Stimulated activated CD4-positive, alpha-beta T cell treated with anti-CD3 and anti-CD28 coated beads, TNF-alpha, amount 100 ng/mL, for 48 hours (primary cell): ENCODE data around the gene KCNMA1.

ENCODE experiments used
- DNase-seq, 3 donors: peaks; one replicate each; pipeline ENCODE4 v3.0.0-alpha.2; 2020; ENCODE audit warnings: low read depth in 3 of 3

KCNMA1 gene

DNA sequence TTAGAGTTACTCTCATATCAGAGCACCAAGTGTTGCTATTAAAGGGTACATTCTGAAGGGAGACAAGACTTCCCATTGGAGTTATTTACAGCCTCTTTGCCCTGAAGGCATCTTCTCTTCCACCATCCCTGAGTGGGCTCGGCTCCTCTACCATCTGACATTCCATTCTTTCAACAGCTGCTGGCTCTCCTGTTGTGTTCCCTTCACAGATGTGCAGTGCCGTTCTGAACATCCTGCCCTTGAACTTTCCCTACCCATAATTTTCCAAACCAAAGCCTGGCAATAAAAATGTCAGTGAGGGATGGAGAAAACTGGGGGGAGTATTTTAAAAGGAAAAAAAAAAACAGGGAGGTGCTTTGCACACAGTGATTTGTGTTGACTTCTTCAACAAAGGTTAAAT, 392.9 kb downstream of the KCNMA1 start:
- DNase-seq: no peak

DNA sequence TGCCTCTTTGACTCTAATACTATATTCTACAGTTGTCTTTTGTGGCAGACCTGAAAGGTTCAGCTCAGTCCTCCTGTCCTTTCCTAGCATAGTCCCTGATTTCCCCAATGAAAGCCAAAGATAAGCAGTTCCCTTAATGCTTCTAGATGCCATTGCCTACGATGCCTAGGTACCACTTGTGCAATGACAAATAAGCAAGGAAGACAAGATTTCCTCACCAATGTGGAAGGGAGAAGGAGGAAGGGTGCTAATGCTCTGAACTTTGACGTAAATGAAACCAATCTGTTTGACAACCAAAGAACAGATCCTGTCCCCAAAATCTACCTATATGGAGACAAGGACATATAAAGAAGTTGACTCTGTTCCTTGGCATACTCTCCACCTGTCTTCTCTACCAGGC, 393.3 kb downstream of the KCNMA1 start:
- no peak for DNase-seq

DNA sequence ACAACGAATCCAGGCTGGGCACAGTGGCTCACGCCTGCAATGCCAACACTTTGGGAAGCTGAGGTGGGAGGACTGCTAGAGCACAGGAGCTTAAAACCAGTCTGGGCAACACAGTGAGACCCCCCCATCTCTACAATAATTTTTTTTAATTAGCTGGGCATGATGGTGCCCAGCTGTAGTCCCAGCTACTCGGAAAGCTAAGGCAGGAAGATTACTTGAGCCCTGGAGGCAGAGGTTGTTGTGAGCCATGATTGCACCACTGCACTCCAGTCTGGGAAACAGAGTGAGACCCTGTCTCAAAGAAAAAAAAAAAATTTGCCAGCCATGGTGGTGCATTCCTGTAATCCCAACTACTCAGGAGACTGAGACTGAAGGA, 396.3 kb downstream of the KCNMA1 start:
- DNase-seq: no peak

DNA sequence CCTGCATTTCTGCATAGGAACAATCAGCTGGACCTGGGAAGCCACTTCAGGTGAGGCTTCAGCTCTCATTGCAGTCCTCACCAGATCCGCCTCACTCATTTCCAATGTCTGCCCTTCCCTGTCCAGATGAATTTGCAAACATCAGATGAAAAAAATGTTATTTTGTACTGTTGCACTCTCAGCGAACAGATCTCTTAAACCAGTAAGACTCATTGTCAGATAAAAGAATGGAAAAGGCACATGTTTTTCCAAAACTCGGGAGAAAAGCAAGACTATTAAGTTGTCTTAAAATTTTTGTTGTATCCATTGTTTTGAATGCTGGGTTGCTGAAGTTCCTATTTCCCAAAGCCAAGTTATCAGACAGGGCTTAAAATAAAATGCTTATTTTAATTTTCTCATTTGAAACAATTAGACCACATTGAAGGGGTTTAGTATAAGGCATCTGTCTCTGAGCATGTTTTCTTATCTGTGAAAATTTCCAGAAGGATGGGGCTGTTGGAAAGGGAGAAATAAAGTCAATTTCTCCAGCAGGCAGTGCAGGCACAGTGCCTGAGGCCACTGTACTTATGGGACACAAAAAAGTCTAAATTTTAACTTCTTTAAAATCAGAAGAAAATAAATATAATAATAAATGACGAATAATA, 396.8 kb downstream of the KCNMA1 start:
- no peak for DNase-seq

DNA sequence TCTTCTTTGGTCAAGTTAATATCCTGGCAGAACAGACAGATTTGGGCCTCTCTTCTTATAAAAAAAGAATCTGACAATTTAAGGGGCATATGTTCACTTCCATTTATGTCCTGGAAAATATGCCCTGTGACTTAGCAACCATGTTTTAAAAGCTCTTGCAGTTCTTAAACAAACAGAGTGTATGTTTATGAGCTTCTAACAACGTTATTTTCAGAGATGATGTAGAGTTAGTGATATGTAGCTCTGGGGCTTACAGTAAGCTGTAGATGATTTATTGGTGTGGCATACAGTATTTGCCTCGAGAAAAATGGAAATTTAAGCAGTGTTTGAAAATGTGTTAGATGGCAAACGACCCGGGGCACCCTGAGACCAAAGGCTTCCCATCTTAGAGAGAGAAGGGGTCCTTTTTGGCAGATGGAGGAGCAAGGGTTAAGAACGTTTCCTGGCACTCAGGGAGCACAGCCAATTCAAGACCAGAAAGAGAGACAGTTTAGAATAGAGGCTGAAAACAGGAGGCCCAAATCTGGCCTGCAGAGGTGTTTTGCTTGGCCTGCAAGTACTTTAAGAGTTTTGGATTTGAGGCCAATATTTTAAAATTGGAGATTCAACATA, 397.5 kb downstream of the KCNMA1 start:
- no peak for DNase-seq

DNA sequence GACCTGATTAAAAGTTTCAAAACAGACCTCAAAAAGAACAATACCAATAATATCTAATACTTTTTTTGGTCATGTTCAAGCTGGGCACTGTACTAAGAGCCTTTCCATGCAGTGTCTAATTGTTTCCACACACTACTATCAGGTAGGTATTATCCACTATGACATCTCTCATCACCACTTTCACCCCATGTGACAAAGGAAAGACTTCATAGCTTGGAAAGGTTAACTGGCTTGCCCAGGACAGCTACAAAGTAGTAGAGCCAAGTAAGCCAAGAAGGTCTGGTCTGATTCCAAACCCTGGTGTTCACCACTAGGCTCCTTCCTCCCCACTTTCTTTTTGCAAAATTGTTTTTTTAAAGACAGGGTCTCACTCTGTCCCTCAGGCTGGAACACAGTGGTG, 400.5 kb downstream of the KCNMA1 start:
- no peak for DNase-seq

DNA sequence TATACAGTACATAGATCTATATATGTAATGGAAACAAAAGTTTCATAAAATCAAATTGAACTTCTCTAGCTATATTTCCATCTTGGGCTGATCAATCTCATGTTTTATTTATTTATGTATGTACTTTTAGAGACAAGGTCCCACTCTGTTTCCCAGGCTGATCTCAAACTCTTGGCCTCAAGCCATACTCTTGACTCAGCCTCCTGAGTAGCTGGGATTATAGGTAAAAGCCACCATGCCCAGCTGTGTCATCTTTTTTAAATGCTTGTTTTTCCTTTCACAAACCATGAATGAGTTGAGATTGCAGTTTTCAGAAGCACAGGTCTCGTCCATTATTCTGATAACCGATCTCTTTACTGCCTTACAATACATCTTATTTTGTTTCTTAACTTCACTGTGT, 400.9 kb downstream of the KCNMA1 start:
- DNase-seq: no peak

DNA sequence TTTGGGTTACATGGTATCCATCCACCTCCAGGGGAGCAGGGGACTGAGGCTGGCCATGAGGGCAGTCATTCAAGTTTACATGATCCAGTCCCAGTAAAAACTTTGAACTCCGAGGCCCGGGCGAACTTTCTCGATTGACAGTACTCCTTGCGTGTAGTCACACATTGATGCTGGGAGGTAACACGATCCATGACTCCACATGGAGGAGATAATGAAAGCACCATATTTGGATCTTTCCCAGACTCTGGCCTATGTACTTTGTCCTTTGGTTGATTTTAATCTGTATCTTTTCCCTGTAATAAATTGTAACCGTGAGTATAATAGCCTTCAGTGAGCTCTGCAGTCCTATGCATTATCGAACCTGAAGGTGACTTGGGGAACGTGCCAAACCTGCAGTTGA, 401.6 kb downstream of the KCNMA1 start:
- no peak for DNase-seq

DNA sequence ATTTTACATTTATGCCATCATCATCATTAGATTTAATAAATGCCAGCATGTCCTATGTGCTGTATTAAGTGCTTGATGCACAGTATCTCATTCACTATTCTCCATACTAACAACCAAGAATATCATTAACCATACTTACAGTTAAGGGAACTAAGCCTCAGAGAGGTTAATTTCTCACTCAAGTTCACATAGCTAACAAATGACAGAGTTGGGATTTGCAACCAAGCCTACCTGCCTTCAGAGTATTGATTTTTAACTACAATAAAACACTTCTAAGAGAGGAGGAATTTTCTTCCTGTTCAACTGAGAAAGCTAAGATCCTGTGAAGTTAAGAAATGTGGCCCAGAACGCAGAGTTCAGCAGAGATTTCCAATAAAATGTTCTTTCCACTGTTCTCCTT, 403.0 kb downstream of the KCNMA1 start:
- no peak for DNase-seq

DNA sequence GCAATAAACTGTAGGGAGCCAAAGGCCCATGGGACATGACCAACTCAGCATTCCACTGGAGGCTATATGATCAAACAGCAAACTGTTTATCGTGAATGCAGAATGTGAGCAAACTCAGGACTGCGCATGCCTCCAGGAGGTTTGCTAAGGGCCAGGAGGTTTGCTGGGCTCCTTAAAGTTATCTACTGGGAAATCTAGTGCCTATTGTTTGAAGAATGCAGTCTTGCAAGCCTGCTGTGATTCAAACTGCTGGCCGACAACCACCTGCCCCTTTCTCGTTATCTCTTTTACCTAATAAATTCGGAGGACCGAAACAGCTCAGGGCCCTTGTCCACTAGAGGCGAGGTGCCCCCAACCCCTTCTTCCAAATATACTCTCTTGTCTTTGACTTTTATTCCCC, 404.1 kb downstream of the KCNMA1 start:
- DNase-seq: no peak

DNA sequence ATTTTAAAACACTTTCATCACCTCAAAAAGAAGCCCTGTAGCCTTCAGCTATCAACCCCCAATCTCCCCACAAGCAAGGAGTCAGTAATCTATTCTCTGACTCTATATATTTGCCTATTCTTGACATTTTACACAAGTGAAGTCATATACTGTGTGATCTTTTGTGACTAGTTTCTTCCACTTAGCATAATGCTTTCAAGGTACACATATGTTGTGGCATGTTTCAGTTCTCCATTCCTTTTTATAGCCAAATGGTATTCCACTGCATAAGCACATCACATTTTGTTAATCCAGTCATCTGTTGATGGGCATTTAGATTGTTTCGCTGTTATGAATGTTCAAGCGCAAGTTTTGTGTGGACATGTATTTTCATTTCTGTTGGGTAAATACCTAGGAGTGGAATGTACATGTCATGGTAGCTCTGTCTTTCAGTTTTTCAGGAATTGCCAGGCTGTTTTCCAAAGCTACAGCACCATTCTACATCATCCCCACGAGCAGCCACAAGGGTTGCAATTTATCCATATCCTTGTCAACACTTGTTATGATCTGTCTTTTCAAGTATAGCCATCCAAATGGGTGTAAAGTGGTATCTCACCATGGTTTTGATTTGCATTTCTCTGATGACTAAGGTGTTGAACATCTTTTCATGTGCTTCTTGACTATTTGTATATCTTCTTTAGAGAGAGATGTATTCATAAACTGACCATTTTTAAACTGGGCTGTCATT, 405.6 kb downstream of the KCNMA1 start:
- no peak for DNase-seq

DNA sequence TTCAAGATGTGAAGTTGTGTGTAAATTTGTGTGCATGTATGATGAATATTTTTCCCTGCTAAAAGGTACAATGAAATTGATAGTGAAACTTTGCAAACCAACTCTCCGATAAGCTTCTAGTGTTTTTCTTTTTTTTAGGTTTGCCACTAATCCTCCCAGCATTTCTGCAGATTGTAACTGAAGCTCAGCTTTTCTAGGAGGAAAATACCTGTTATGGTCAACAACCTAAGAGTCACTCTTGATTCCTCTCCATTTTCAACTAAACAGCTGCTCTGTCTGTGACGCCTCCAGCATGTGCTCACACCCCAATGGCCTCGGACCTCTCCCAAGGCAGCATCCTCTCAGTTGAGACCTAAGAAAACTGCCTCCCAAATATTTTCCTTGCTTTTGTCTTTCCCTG, 406.2 kb downstream of the KCNMA1 start:
- DNase-seq: no peak

DNA sequence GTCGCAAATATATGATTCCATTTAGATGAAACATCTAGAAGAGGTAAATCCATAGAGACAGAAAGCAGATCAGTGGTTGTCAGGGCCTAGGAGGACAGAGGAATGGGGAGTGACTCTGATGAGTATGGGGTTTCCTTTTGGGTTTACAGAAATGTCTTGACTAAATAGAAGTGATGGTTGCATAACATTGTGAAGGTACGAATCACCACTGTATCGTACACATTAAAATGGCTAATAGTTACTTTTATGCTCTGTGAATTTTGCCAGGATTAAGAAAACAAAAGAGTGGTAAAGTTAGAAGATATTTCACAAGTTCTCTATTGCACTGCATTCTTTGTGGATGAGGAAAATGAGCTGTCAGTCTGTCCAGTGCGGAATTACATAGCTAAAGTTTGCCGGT, 407.4 kb downstream of the KCNMA1 start:
- DNase-seq: no peak

DNA sequence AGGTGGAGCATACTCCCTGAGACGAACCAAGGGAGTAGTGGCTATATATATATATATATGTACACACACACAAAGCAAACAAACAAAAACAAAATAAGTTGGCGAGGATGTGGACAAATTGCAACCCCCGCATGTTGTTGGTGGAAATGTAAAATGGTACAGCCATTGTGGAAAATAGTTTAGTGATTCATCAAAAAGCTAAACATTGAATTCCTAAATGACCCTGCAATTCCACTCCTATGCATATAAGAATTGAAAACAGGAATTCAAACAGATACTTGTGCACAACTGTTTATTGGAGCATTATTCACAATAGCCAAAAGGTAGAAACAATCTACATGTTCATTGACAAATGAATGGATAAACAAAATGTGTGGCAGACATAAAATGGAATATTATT, 407.9 kb downstream of the KCNMA1 start:
- no peak for DNase-seq

DNA sequence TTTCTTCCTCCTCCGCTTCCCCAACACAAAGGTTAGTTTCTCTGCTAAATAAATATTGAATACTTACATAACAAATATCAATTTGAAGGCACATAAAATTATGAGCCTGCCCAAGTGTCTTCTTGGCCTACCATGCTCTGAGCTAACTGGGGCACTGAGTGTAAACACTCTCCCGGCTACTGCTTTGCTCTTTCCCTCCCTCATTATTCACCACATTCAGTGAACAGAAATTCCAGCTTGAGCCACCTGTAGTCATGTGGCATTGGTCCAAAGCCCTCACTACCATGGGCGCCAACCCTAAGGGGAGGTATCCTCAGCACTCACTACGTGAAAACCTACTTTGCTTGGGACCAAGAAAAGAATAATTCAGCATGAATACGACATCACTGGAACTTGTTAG, 409.0 kb downstream of the KCNMA1 start:
- DNase-seq: no peak

DNA sequence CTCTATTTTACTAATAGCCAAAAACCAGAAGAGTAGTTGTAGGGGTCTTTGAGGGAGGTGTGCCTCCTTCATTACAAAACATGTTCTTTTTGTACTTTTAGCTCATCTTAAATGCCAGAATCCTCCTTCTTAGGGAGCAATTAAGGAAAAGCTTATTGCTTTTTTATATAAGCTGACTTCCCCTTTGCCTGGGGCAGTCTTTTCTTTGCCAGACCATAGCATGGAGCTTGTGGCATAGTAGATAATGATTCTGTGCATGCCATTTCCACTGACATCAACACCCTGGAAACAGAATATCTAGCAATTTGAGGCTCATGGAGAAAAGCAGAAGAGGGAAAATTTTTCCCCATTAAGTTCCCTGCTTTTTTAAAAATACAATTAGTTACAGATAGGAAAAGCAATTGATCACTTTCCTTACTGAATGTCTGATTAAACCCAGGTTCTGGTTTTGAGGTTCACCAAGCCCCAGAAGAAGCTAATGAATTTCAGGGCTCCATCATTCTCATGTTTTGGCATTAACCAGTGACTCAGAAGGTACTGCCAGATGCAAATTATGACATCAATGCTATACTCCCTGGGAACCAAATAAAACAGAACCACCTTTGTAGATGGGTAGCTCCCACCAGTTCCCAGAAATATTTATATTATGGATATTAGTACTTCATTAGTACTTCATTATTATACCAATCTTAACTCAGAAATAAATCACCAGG, 410.6 kb downstream of the KCNMA1 start:
- no peak for DNase-seq

DNA sequence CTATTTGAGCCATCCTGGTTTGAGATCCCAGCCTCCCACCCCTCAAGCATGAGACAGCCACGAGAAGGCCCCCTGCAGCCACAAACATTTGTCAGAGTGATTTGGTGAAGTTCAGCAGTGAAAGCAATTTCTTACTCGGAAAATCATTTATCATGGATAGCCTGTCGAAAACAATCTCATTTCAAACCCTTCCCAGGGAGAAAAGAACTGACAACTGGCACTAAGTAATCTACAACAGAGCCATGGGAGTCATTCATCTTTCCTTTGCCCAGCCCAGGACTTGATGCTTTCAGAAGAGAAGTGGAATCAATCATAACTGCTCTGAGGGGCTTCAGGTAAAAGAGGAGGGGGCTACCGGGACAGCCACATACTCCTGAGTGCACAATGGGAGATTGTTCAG, 411.2 kb downstream of the KCNMA1 start:
- DNase-seq: no peak

DNA sequence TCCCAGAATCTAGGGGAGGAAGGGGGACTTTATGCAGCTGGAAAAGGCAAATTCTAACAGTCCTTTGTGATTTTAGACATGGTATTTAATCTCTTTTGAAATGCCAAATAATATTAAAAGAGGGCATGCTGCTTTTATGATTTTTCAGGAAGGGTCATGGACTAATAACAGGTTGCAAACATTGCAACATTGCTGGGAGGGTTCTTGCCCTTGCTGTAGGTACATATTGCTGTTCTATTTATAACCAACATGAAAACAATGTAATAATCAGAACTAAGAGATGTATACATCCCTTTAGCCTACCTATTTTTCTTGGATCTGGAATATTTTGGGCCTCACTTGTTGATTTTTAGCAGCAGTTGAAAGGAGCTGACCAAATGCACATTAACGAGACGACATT, 411.6 kb downstream of the KCNMA1 start:
- DNase-seq: no peak

DNA sequence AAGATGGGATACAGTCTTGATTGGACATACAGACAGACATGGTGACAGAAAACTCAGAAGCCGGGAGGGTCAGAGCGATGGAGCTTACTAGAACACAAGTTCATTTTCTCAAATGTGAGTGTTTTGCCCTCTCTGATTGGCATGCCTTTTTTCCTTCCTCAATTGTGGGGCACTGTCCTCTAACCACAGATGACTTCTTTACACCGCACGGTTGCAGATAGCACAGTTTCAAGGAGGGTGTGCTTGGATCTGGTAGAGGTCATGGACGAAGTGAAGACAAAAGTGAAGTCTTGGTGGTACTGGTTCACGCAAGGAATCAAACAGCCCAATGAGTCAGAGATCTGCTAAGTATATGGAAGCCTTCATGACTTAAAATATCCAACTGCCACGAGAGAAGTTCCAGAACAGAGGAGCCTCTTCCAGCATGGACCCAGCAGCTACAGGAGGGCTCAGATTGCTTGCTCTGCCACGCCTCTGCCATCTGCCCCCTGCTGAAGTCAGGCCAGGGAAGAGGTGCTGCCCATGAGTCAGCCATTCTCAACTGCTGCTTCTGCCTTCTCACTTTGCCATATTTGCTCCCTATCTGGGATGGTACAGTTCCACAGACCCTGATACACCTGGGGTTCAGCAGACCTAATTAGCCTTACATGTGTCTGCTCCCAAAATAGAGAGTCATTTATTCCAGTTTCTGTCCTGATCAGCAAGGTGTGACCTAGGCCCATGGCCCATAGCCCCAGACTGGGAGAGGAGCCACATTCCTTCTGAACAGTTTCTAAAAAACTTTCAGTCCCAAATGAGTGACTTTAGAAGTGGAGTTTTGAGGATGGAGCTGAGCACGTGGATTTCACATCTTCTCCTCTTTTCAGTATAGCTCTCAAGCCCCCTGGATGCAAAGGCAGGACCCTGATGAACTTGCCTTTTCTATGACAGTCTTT, 413.8 kb downstream of the KCNMA1 start:
- DNase-seq: no peak

DNA sequence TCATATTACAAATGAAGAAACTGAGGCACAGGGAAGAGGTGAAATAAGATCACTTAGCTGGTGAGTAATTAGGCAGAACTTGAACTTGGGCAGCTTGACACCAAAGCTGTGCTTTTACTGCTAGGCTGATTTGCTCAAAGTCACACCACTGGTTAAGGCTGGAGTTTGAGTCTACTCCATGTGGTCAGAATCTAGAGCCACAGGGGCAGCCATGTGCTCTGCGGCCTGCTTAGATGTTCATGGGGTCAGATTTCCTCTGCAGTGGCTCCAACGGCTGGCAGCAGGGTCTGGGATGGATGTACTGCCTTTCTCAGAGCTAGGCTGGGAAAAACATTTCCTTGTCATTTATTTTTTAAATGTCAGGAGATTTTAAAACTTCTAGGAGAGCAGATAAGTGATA, 417.5 kb downstream of the KCNMA1 start:
- no peak for DNase-seq

DNA sequence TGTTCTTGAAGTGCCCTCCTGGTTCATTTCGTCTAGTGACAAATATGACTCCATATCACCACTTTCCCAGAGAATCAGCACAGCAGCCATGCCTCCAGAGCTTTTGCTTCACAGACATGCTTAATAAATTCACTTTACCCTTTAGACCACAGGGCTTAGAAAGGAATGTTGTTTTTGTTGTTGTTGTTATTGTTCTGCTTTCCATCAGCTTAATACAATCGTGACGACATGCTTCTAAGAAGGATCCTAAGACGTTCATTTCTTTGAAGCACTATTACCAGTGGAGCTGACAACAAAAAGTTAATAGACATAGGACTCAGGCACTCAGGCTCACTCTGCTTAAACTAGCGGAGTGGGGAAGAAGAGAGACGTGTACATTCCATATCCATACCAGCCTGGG, 418.6 kb downstream of the KCNMA1 start:
- no peak for DNase-seq

DNA sequence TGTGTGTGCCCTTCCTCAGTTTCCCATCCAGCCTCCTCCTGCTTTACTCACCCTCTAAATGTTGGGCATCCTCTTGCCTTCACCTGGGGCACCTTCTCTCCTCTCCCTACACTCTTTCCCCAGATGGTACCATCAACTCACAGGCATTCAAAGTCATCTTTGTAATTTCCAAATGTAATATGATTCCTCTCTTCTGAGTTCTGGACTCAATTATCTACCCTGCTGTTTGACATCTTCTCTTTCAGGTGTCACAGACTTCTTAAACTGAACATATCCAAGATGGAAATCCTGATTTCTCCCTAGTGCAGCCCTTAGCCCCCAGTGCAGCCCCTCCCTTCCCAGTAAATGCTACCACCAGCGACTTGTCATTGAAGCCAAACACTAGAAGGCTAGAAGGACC, 422.8 kb downstream of the KCNMA1 start:
- no peak for DNase-seq
